Heart right ventricle (tissue), 16 donors: ENCODE measurements around the gene ZRANB1. TPM values are rescaled to one million over a fixed set of nuclear protein-coding genes. Genes with fewer than 3 reads are reported as not detected.

Source experiments
- ATAC-seq, 8 donors: fragments of 200-7000 bp; cut with Tn5 transposase; one replicate each; pipeline ENCODE4 v1.9.1; 2020; ENCODE audit warnings: mild to moderate bottlenecking in 8 of 8, moderate library complexity in 8 of 8, moderate number of reproducible peaks in 1 of 8
- DNase-seq, 2 donors: peaks; one replicate each; pipeline ENCODE4 v3.0.0-alpha.2; 2020
- H3K27ac ChIP-seq, 10 donors: fragments of 200-600 bp; sonication (generic) in 2 of 10; one replicate each; pipeline versions ENCODE4 v1.5.0 to v1.8.0; 2020 to 2022; ENCODE audit warnings: mild to moderate bottlenecking in 3 of 10
- H3K27me3 ChIP-seq, 7 donors: fragments of 200-600 bp; one replicate each; pipeline ENCODE4 v1.8.0; 2021 to 2022; ENCODE audit warnings: mild to moderate bottlenecking in 2 of 7
- H3K36me3 ChIP-seq, 9 donors: fragments of 200-600 bp; sonication (generic) in 1 of 9; one replicate each; pipeline versions ENCODE4 v1.5.0 to v1.8.0; 2020 to 2022; ENCODE audit warnings: mild to moderate bottlenecking in 2 of 9
- H3K4me1 ChIP-seq, 9 donors: fragments of 200-600 bp; sonication (generic) in 1 of 9; one replicate each; pipeline versions ENCODE4 v1.5.0 to v1.8.0; 2020 to 2022; ENCODE audit warnings: mild to moderate bottlenecking in 4 of 9
- H3K4me3 ChIP-seq, 10 donors: fragments of 200-600 bp; sonication (generic) in 2 of 10; one replicate each; pipeline versions ENCODE4 v1.5.0 to v1.8.0; 2020 to 2022; ENCODE audit warnings: mild to moderate bottlenecking in 7 of 10, moderate library complexity in 2 of 10
- H3K9me3 ChIP-seq, 11 donors: fragments of 200-600 bp in 10 of 11; sonication (generic) in 2 of 11; one replicate each; pipeline versions ENCODE4 v1.5.0 to v1.8.0; 2013 to 2022; ENCODE audit warnings: mild to moderate bottlenecking in 2 of 11, control low read depth in 1 of 11, moderate library complexity in 1 of 11
- CTCF ChIP-seq, 9 donors: fragments of 200-600 bp; sonication (generic) in 2 of 9; IDR thresholded peaks; one replicate each; pipeline versions ENCODE4 v1.5.0 to v1.8.0; 2021 to 2022; ENCODE audit warnings: antibody characterized with exemption in 9 of 9, mild to moderate bottlenecking in 5 of 9, moderate library complexity in 1 of 9
- WGBS, 2 donors: extraction: QIAGEN DNeasy Blood & Tissue Kit; methylation state at CpG; one replicate each; pipeline ENCODE4 v1.1.7; 2013; ENCODE audit warnings: inconsistent platforms in 1 of 2; 5-methylcytosine and 5-hydroxymethylcytosine counted together
- intact Hi-C, 10 donors: fragments of 100-400 bp; cut with DNase I; formaldehyde crosslinking; loops; one replicate each; pipeline versions ENCODE4 v1.11.1 to v1.14.2; 2022
- polyA plus RNA-seq, 2 donors: library from polyadenylated mRNA; stranded (reverse); fragments of 200-250 nt; gene quantifications; one replicate each; pipeline ENCODE4 v1.2.3, GENCODE V29; 2013
- total RNA-seq, 10 donors: library from RNA; stranded (reverse); fragmentation: NEBNext Ultra II Directional in 3 of 10; extraction: Animal tissue kit (Norgen Biotek cat#: 25700) in 3 of 10; gene quantifications; one replicate each; pipeline versions ENCODE4 v1.2.1 to v1.2.4, GENCODE V29; 2021 to 2023
- donor health status: Arrhythmogenic right ventricular cardiomyopathy.
- donor health status: ischemic (EF 13 %, LVEDD 7.1; RV severe dilation, severe dysfunction).
- donor health status: healthy with polysubstance abuse.
- donor health status: DM: no; HTN: yes; CAD: no.
- donor health status: DM: no; HTN: no; CAD: no.
- donor health status: ischemic (EF 25% LVEDD 6.9; RV normal size, moderate dysfunction).
- donor health status: ischemic (EF 25% LVEDD 5.7; RV mildly dilated, moderate dysfunction).
- donor health status: healthy.
- donor health status: DM: yes; HTN: yes; CAD: no.
- donor health status: Ischemic cardiomyopathy.
- donor health status: ischemic (EF 35%, LVEDD 5.7; RV mildly dilated, moderate dysfunction).
- donor health status: nonischemic (EF 11% LVEDD 7.7; RV severe dilation, severe dysfunction).
- donor health status: DM: yes; HTN: yes; CAD: no.
- donor health status: PGD.
- donor health status: ischemic (EF 29% LVEDD 5.4; RV normal size, mild dysfunction).
- donor health status: nonischemic (EF 23%, LVEDD 6.1; RV moderate dilation, normal function).

ZRANB1 gene
- total and polyA plus RNA-seq, 12 donors: 13.0 to 33.2 (median 27.5) TPM

GRCh38 chr10:124978376-124978725 is 36.4 kb downstream of the ZRANB1 start:
- no peaks in the 10 kb centered on the region for H3K9me3 ChIP-seq
- 78% methylated on average over 5 of the region's 5 CpGs for WGBS, 2 donors
- no peak overlapping the region for H3K27ac ChIP-seq
- no peak for DNase-seq
- peaks cover 0 to 22% (median 6%) of the 10 kb centered on the region in 9 donors for H3K4me1 ChIP-seq
- no peak for TF ChIP-seq CTCF (IDR thresholded peaks at IDR 0.05)
- peak in 1 of 8 donors; percentile 39 for ATAC-seq
- no peak overlapping the region for H3K4me3 ChIP-seq
- H3K27me3 ChIP-seq: no peaks in the 10 kb centered on the region
- intact Hi-C loops: loop anchor here in 3 of 10 donors (10.0 kb wide), 2 partner anchors 54 to 64 kb away; no protein-coding TSS in a partner anchor
- H3K36me3 ChIP-seq: peaks cover 0 to 66% (median 24%) of the 10 kb centered on the region in 9 donors

GRCh38 chr10:124983321-124983720 is 41.4 kb downstream of the ZRANB1 start:
- intact Hi-C loops: no loop called here
- Histone ChIP-seq H3K4me1 (peaks cover 0 to 18% (median 6%) of the 10 kb centered on the region in 9 donors), H3K9me3 (no peaks in the 10 kb centered on the region), H3K27ac (peak overlapping the region in 1 of 10 donors; percentile 18), H3K27me3 (no peaks in the 10 kb centered on the region), H3K36me3 (peaks cover 0 to 86% (median 45%) of the 10 kb centered on the region in 9 donors), H3K4me3 (no peak overlapping the region)
- DNase-seq: no peak
- 37 to 49% methylated on average over 6 of the region's 6 CpGs for WGBS, 2 donors
- TF ChIP-seq CTCF (IDR thresholded peaks at IDR 0.05): no peak
- ATAC-seq: peak in 2 of 8 donors; percentile 24 to 31

- no peak for DNase-seq
- Histone ChIP-seq H3K27me3 (no peaks in the 10 kb centered on the region), H3K36me3 (peaks cover 0 to 92% (median 52%) of the 10 kb centered on the region in 9 donors), H3K9me3 (no peaks in the 10 kb centered on the region), H3K4me1 (peaks cover 0 to 10% (median 3%) of the 10 kb centered on the region in 9 donors), H3K4me3 (no peak overlapping the region), H3K27ac (no peak overlapping the region)
- intact Hi-C loops: no loop called here
- no peak for TF ChIP-seq CTCF (IDR thresholded peaks at IDR 0.05)
- no peak for ATAC-seq
- 89 to 96% methylated on average over 1 of the region's 1 CpG for WGBS, 2 donors
These were observed 42.5 kb downstream of the ZRANB1 start for GRCh38 chr10:124984376-124984775.

GRCh38 chr10:124985162-124985561 is 43.2 kb downstream of the ZRANB1 start:
- H3K36me3 ChIP-seq: peaks cover 0 to 98% (median 60%) of the 10 kb centered on the region in 9 donors
- intact Hi-C loops: no loop called here
- H3K4me3 ChIP-seq: no peak overlapping the region
- H3K27me3 ChIP-seq: no peaks in the 10 kb centered on the region
- H3K9me3 ChIP-seq: no peaks in the 10 kb centered on the region
- H3K4me1 ChIP-seq: peaks cover 0 to 17% (median 7%) of the 10 kb centered on the region in 9 donors
- DNase-seq (no peak), ATAC-seq (no peak)
- 86 to 92% methylated on average over 5 of the region's 5 CpGs for WGBS, 2 donors
- no peak for TF ChIP-seq CTCF (IDR thresholded peaks at IDR 0.05)
- H3K27ac ChIP-seq: no peak overlapping the region
